NCI-H1436 (cell line): ENCODE data around the gene PIANP.
"Not testable (repeated sequence)": the region's sequence is repeated elsewhere in the genome, so short reads cannot be mapped to it uniquely, and the experiment has no call there.

Source experiments
- DNase-seq: peaks from one replicate; lab custom pipeline; 2025; lab: John Stamatoyannopoulos, UW

The PIANP gene, protein sequence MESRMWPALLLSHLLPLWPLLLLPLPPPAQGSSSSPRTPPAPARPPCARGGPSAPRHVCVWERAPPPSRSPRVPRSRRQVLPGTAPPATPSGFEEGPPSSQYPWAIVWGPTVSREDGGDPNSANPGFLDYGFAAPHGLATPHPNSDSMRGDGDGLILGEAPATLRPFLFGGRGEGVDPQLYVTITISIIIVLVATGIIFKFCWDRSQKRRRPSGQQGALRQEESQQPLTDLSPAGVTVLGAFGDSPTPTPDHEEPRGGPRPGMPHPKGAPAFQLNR

GRCh38 chr12:6700646-6701051, at the start of gene PIANP:
TSS of gene PIANP (minus strand) at chr12:6700815. CDS start at chr12:6698061, 2,754 bp downstream.
- DNase-seq: peak; percentile 17

GRCh38 chr12:6748761-6749160, 48.1 kb upstream of the PIANP start:
- no peak for DNase-seq

- DNase-seq: no peak
Measured at GRCh38 chr12:6747216-6747615, 46.6 kb upstream of the PIANP start.

DNA sequence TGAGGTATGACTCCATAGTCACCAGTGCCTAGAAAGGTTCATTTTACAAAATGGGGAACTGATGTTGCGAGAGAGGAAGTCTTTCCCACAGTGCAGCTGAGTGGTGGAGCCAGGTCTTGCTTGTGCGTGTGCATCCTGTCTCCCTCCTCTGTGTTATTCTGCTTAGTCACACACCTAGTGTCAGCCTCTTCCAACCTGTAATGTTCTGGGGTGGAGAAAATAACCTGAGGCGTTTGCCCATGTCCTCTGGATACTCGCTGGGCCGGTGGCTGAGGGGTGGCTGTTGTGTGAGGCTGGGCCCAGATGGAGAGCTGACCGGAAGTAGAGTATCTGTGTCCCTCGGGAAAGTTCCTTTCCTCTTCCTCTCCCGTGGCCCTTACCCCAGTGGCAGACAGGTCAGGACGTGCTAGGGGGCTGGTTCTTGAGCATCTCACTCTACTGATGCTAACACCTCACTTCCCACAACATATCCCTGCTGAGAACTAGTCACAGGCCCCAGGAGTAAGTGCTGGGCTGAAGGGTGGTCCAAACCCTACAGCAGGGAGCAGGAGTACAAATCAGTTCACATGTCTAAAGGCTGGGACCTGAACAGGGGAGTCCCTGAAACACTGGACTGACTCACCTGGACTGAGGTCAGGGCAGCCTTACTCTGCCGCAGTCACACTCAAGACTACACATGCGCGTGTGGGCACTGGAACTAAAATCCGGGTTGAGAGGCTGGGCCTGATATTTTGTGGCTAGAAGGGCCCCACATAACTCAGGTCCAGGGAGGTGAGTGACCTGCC, 45.3 kb upstream of the PIANP start:
- DNase-seq: no peak

GRCh38 chr12:6743300-6743699, 42.7 kb upstream of the PIANP start:
- not testable (repeated sequence) for DNase-seq

GRCh38 chr12:6742834-6743233, 42.2 kb upstream of the PIANP start:
- no peak for DNase-seq

DNA sequence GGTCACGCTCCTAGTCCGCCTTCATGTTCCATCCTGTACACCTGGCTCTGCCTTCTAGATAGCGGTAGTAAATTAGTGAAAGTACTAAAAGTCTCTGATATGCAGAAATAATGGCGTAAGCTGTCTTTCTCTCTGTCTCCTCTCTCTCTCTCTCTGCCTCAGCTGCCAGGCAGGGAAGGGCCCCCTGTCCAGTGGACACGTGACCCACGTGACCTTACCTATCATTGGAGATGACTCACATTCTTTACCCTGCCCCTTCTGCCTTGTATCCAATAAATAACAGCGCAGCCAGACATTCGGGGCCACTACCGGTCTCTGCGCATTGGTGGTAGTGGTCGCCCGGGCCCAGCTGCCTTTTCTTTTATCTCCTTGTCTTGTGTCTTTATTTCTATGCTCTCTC, 41.5 kb upstream of the PIANP start:
- not testable (repeated sequence) for DNase-seq

- DNase-seq: no peak
Measured at GRCh38 chr12:6736754-6737153, 36.1 kb upstream of the PIANP start.

GRCh38 chr12:6735448-6736191, 35.0 kb upstream of the PIANP start:
- DNase-seq: peak; percentile 35

DNA sequence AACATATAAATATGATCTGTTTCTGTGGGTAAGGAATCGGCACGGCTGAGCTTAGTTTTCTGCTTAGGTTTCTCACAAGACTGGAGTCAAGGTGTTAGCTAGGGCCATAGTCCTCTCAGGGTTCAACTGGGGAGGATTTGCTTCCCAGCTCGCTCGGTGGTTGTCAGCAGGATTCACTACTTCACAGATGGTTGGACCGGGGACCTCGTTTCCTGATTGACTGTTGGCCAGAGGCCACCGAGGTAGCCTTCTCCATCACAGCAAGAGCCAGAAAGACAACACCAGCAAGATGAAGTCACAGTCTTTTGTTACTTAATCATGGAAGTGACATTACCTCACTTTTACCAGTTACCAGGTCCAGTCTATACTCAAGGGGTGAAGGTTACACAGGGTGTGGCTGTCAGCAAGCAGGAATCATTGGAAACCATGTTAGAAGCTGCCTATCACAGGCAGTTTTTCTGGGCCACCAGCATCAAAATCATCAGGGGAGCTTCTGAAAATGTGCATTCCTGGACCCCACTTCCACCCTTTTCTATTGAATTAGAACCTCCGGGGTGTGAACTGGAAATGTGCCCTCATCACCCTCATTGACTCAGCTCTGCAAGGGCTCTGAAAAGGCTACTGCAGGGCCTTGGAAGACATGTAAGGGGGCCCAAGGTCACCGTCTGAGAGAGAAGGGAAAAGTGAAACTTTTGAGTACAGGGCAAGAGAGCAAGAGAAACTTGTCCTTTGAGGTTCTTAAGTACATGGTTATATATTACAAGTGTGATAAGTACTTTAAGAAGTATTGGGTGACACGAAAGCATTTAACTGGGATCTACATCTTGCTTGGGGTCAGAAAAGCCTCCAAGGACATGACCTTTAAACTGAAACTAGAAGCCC, 34.1 kb upstream of the PIANP start:
- no peak for DNase-seq

DNA sequence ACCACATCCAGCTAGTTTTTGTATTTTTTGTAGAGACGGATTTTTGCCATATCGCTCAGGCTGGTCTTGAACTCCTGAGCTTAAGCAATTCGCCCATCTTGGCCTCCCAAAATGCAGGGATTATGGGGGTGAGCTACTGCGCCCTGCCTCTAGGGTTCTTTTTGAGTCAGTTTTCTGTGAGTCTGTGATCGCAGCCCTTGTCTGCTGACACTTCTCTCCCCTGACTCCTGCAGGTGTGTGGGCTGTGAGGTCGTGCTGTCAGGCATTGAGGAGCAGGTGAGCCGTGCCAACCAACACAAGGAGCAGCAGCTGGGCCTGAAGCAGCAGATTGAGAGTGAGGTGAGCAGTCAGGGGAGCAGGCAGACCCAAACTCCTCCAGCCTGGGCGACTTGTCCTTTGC, 29.6 kb upstream of the PIANP start:
- no peak for DNase-seq

DNA sequence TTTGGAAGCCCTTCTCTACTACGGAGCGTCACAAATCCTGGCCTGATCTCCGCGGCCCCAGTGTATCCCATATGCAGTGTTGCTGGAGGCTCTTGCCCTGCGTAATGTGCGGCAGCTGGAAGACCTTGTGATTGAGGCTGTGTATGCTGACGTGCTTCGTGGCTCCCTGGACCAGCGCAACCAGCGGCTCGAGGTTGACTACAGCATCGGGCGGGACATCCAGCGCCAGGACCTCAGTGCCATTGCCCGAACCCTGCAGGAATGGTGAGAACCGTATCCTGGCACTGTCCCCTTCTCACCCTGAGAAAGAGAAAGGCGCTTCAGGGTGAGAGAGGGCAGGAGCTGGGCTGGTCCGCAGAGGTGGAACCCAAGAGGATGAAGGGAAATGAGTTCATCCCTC, 28.6 kb upstream of the PIANP start:
- no peak for DNase-seq

- no peak for DNase-seq
Measured at GRCh38 chr12:6725350-6725749, 24.7 kb upstream of the PIANP start.

DNA sequence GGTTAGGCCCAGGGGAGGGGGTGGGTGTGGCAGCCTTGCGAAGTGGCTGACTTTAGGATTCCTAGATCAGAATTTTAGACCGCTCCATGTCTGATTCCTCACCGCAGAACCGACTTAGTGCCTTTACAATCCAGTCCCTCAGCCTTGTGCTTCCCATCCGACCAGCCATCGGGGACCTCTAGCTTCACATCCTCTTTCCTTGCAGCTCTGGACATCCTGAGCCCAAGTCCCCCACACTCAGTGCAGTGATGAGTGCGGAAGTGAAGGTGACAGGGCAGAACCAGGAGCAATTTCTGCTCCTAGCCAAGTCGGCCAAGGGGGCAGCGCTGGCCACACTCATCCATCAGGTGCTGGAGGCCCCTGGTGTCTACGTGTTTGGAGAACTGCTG, 23.8 kb upstream of the PIANP start:
- DNase-seq: no peak

DNA sequence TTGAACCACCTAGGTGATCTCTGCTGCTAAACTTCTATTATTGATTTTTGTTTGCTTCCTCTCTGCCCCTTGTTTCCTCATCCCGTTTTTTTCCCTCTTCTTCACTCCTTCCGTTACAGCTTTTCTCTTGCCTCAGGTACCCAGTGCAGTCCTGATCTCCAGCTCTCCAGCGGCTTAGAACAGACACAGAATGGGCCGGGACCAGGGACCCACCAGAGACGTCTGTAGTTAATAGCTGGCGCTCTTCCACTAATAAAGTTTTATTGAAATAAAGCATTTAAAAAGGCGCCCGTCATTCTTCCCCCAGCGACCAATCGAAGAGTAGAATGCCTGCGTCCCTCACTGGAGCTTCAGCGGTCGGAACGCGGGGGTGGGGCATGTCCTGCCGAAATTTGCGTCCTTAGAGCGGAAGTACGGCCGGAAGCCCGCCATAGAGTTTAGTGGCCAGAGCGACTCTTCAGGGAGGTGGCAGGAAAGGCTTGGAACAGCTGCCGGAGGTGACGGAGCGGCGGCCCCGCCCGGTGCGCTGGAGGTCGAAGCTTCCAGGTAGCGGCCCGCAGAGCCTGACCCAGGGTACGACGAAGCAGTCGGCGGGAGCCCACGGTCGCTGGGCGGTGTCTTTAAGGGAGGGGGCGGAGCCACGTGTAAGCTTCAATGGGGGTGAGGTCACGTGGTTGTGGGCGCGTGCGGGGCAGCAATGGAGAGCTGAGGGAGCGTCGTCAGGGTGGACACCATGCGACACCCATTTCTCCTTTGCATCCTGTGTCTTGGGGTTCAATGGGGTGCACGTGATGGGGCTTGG, 23.2 kb upstream of the PIANP start, which contains the start of gene COPS7A:
COPS7A (plus strand) TSS at position 440 of the 802 bp plus-strand sequence. CDS start 611 bp downstream, outside the sequence.
- DNase-seq: peak; percentile 98

DNA sequence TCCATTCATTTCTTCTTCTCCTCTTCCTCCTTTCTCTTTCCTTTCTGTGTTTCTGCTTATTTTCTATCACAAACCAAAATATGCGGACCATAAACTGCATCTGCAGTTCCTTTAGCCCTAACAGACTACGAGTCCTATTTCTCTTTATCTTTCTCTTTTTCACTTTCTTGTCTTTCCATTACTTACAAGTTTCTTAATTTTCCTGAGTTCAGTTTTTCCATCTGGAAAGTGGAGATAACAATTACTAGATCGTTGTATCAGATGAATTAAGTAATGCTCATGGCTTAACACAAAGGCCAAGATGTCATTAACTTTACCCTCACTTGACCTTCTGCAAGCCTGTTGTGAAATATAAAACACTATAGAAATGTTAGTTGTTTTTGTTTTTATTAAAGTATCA, 22.2 kb upstream of the PIANP start:
- no peak for DNase-seq

GRCh38 chr12:6716874-6717437, 16.3 kb upstream of the PIANP start:
- no peak for DNase-seq

- DNase-seq: not testable (repeated sequence)
Measured at GRCh38 chr12:6716031-6716873, 15.6 kb upstream of the PIANP start.

- DNase-seq: no peak
Measured at GRCh38 chr12:6708960-6709394, 8.4 kb upstream of the PIANP start.
